ENCODE data around the gene STRA8. TPM values are rescaled to one million over a fixed set of nuclear protein-coding genes. Genes with fewer than 3 reads are reported as not detected.

The STRA8 gene
- polyA plus RNA-seq (2011; rRNA removed) (not detected in 2 replicates), polyA minus RNA-seq (2011; rRNA and poly(A)+ RNA removed) (not detected in 2 replicates)

- POLR2A ChIA-PET: no interaction called here
- CTCF ChIA-PET: interaction anchor here (1.8 kb wide), 1 partner anchor 41 kb away, joined by 5 read pairs; no protein-coding TSS in a partner anchor
- H3K4me3 ChIP-seq (ENCODE audit: low read depth, low read length): no peak within 1 kb of the TSS
- DNase-seq (ENCODE audit: low read depth, low spot score): no peak
- H3K27ac ChIP-seq (ENCODE audit: low read depth, low read length): no peak within 1 kb of the TSS
- H3K27me3 ChIP-seq (ENCODE audit: control insufficient read depth, insufficient read depth, low read length): no peaks in the 10 kb centered on the region
- peaks cover 9% of the 10 kb centered on the region; the same call in 1 of the 2 replicates for H3K9me3 ChIP-seq (ENCODE audit: control insufficient read depth, insufficient read depth, low read length)
- no peak for TF ChIP-seq CTCF (IDR thresholded peaks at IDR 0.05; ENCODE audit: low read depth, low read length)
These were observed at the start of gene STRA8 for GRCh38 chr7:135233570-135233969. Gene STRA8 (plus strand): TSS chr7:135233838. CDS start chr7:135240525, 6,687 bp downstream.

GRCh38 chr7:135184254-135184841, 49.3 kb upstream of the STRA8 start:
- no peak overlapping the region for H3K27ac ChIP-seq (ENCODE audit: low read depth, low read length)
- DNase-seq (ENCODE audit: low read depth, low spot score): no peak
- no peak for TF ChIP-seq CTCF (IDR thresholded peaks at IDR 0.05; ENCODE audit: low read depth, low read length)
- H3K4me3 ChIP-seq (ENCODE audit: low read depth, low read length): no peak overlapping the region
- H3K27me3 ChIP-seq (ENCODE audit: control insufficient read depth, insufficient read depth, low read length): no peaks in the 10 kb centered on the region
- POLR2A ChIA-PET: no interaction called here
- CTCF ChIA-PET: no interaction called here
- peaks cover 28% of the 10 kb centered on the region for H3K9me3 ChIP-seq (ENCODE audit: control insufficient read depth, insufficient read depth, low read length)

DNA sequence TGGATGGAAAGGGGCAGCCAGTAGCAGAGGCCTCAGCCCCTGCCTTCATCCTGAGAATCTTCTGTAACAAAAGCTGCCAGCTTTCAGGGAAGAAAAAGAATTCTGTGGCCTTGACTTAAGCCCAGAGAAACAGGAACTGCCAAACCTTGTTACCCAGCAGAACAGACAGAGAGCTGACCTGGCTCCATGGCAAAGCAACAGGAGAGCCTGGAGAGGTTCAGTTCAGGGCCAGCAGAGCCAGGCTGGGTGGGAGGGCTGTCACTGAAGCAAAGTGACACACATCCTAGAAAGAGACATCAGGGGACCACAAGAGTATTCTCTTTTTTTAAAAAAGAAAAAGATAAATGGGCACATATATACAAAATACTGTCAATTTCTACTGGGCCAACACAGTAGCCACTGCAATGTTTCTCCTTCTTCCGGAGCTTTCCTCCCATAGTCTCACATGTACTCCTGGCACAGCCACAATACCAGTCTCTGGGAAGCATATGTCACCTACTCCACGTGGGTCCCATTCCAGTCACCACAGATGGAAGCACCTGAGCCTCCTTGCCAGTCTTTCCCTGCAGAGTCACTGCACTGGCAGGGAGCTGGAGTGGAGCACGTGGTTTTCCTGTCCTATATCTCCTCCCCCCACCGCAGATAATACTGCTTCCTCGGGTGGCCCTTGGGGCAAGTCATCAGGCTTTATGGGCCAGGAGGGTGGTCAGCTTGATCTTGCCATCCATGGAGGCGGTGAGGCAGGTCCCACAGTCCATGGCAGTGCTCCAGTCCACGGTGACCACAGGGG, 48.0 kb upstream of the STRA8 start:
- Histone ChIP-seq H3K9me3 (ENCODE audit: control insufficient read depth, insufficient read depth, low read length) (peaks cover 22% of the 10 kb centered on the region), H3K27ac (ENCODE audit: low read depth, low read length) (no peak overlapping the region), H3K27me3 (ENCODE audit: control insufficient read depth, insufficient read depth, low read length) (no peaks in the 10 kb centered on the region), H3K4me3 (ENCODE audit: low read depth, low read length) (no peak overlapping the region)
- POLR2A ChIA-PET: no interaction called here
- CTCF ChIA-PET: no interaction called here
- DNase-seq (ENCODE audit: low read depth, low spot score): no peak
- TF ChIP-seq CTCF (IDR thresholded peaks at IDR 0.05; ENCODE audit: low read depth, low read length): no peak

GRCh38 chr7:135186261-135186540, 47.4 kb upstream of the STRA8 start:
- DNase-seq (ENCODE audit: low read depth, low spot score): no peak
- no peak for TF ChIP-seq CTCF (IDR thresholded peaks at IDR 0.05; ENCODE audit: low read depth, low read length)
- no peaks in the 10 kb centered on the region for H3K27me3 ChIP-seq (ENCODE audit: control insufficient read depth, insufficient read depth, low read length)
- H3K4me3 ChIP-seq (ENCODE audit: low read depth, low read length): no peak overlapping the region
- no peak overlapping the region for H3K27ac ChIP-seq (ENCODE audit: low read depth, low read length)
- ChIA-PET CTCF (no interaction called here), POLR2A (no interaction called here)
- peaks cover 19% of the 10 kb centered on the region for H3K9me3 ChIP-seq (ENCODE audit: control insufficient read depth, insufficient read depth, low read length)

- no peak for TF ChIP-seq CTCF (IDR thresholded peaks at IDR 0.05; ENCODE audit: low read depth, low read length)
- Histone ChIP-seq H3K27ac (ENCODE audit: low read depth, low read length) (no peak overlapping the region), H3K4me3 (ENCODE audit: low read depth, low read length) (no peak overlapping the region), H3K9me3 (ENCODE audit: control insufficient read depth, insufficient read depth, low read length) (peaks cover 16% of the 10 kb centered on the region), H3K27me3 (ENCODE audit: control insufficient read depth, insufficient read depth, low read length) (no peaks in the 10 kb centered on the region)
- CTCF ChIA-PET: no interaction called here
- no peak for DNase-seq (ENCODE audit: low read depth, low spot score)
- POLR2A ChIA-PET: no interaction called here
These were observed 46.8 kb upstream of the STRA8 start for GRCh38 chr7:135186841-135187253.
